ENCODE results near the gene EYA2.

DNA sequence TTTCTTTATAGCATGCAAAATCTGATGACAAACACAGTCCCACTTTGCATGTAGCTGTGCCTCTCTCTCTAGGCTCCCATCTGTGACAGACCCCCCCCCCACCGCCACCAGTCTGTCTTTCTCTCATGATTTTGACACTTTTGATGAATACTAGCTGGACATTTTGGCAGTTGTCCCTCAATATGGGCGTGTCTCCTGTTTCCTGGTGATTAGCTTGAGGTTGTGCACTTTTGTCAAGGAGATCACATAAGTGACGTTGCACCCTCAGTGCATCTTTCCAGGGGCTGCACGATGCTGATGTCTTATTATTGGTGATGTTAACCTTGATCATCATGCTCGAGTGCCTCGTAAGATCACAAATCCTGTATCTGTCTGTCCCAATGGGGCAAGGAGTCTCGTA, 155.1 kb downstream of the EYA2 start:
- no peak for TF ChIP-seq POLR2A (IDR thresholded peaks at IDR 0.05)
- TF ChIP-seq, protein P1, sequence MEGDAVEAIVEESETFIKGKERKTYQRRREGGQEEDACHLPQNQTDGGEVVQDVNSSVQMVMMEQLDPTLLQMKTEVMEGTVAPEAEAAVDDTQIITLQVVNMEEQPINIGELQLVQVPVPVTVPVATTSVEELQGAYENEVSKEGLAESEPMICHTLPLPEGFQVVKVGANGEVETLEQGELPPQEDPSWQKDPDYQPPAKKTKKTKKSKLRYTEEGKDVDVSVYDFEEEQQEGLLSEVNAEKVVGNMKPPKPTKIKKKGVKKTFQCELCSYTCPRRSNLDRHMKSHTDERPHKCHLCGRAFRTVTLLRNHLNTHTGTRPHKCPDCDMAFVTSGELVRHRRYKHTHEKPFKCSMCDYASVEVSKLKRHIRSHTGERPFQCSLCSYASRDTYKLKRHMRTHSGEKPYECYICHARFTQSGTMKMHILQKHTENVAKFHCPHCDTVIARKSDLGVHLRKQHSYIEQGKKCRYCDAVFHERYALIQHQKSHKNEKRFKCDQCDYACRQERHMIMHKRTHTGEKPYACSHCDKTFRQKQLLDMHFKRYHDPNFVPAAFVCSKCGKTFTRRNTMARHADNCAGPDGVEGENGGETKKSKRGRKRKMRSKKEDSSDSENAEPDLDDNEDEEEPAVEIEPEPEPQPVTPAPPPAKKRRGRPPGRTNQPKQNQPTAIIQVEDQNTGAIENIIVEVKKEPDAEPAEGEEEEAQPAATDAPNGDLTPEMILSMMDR (IDR thresholded peaks at IDR 0.05): no peak
